WTC11 (cell line): ENCODE results near the gene RPTOR.

Experiments
- ETV6 ChIP-seq: sonication (generic); formaldehyde crosslinking; IDR thresholded peaks from 2 replicates; pipeline ENCODE4 v1.8.1; 2022; ENCODE audit warnings: mild to moderate bottlenecking, missing genetic modification reagents
- NR1H2 ChIP-seq: sonication (generic); formaldehyde crosslinking; IDR thresholded peaks from 2 replicates; pipeline ENCODE4 v1.9.0; 2021; ENCODE audit warnings: mild to moderate bottlenecking, moderate library complexity, missing genetic modification reagents
- TCF7 ChIP-seq: sonication (generic); formaldehyde crosslinking; IDR thresholded peaks from 2 replicates; pipeline ENCODE4 v1.8.0; 2022; ENCODE audit warnings: mild to moderate bottlenecking, low read depth, missing genetic modification reagents, moderate library complexity

DNA sequence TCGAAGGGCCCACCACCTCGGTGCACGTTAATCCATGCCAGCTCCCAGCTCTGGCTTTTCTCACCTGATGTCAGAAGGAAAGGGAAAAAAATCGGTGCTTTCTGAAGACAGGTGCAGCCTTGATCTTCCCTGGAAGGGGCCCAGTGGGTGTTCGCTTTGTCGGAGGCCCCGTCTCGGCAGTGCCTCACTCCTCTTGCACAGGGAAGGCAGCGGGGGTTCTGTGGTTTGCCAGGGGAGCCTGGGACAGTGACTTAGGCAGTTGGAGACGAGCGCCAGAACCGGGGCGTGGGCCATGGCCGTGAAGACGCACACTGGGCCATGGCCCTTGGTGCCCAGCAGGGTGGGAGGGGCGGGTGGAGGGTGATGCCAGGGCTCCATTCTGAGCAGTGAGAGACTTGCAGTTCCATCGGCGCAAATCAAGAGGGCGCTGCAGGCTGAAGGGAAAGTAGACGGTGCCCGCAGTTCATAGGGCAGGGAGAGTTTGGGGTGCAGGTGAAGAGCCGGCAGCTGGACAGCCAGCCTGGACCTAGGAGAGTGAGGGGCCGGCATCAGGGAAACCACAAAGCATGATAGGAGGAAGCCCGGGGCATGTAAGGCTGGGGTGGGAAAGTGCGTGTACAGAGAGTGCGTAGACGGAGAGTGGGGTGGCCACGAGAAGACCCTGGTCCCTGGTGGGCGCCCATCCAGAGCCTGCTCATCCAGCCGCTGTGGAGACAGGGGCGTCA is 345.7 kb downstream of the RPTOR start:
- no peak for TF ChIP-seq NR1H2 (CRISPR knock-in tag)
- TF ChIP-seq ETV6 (CRISPR knock-in tag): no peak
- TF ChIP-seq TCF7 (CRISPR knock-in tag): no peak
